Measurements from ENCODE around the gene KIF12.

KIF12 gene

GRCh38 chr9:114134827-114135396 is 35.8 kb upstream of the KIF12 start:
- H3K27me3 ChIP-seq (ENCODE audit: insufficient read depth, low read length), result 0 out of 2 replicates have a peak, but pooled peaks cover 4% of the 10 kb centered on the region

GRCh38 chr9:114132550-114132918 is 33.4 kb upstream of the KIF12 start:
- no peaks in the 10 kb centered on the region for H4K20me1 ChIP-seq (ENCODE audit: insufficient read depth, low read length)
- no peak overlapping the region for H3K27ac ChIP-seq (ENCODE audit: low read depth, low read length, poor library complexity, severe bottlenecking)
- TF ChIP-seq CTCF (IDR thresholded peaks at IDR 0.05; ENCODE audit: low read length) (no peak), EZH2 (IDR thresholded peaks at IDR 0.05; ENCODE audit: borderline replicate concordance, low read length) (no peak)
- H3K9ac ChIP-seq (ENCODE audit: low read length), result no peak overlapping the region
- no peak overlapping the region for H3K4me2 ChIP-seq (ENCODE audit: low read length)
- H3K4me1 ChIP-seq (ENCODE audit: insufficient read depth, low read length, severe bottlenecking), result no peaks in the 10 kb centered on the region
- H3K36me3 ChIP-seq (ENCODE audit: insufficient read depth, low read length), result no peaks in the 10 kb centered on the region
- H3K9me3 ChIP-seq (ENCODE audit: low read length), result no peaks in the 10 kb centered on the region
- H3K4me3 ChIP-seq (ENCODE audit: low read depth, low read length, poor library complexity, severe bottlenecking), result no peak overlapping the region
- no peaks in the 10 kb centered on the region for H3F3A ChIP-seq (ENCODE audit: insufficient read depth, low read length)
- no peak overlapping the region for H2AFZ ChIP-seq (ENCODE audit: low read length)
- H3K9me2 ChIP-seq (ENCODE audit: low read depth, low read length), result no peaks in the 10 kb centered on the region
- no peaks in the 10 kb centered on the region for H3K79me2 ChIP-seq (ENCODE audit: insufficient read depth, low read length)
- H3K27me3 ChIP-seq (ENCODE audit: insufficient read depth, low read length), result 0 out of 2 replicates have a peak, but pooled peaks cover 4% of the 10 kb centered on the region

More at GRCh38 chr9:114134827-114135396, 35.8 kb upstream of the KIF12 start:
- Histone ChIP-seq H3K4me1 (ENCODE audit: insufficient read depth, low read length, severe bottlenecking) (no peaks in the 10 kb centered on the region), H3K36me3 (ENCODE audit: insufficient read depth, low read length) (no peaks in the 10 kb centered on the region), H3F3A (ENCODE audit: insufficient read depth, low read length) (no peaks in the 10 kb centered on the region), H2AFZ (ENCODE audit: low read length) (no peak overlapping the region), H3K27ac (ENCODE audit: low read depth, low read length, poor library complexity, severe bottlenecking) (no peak overlapping the region), H3K9ac (ENCODE audit: low read length) (no peak overlapping the region), H4K20me1 (ENCODE audit: insufficient read depth, low read length) (no peaks in the 10 kb centered on the region), H3K79me2 (ENCODE audit: insufficient read depth, low read length) (no peaks in the 10 kb centered on the region), H3K4me3 (ENCODE audit: low read depth, low read length, poor library complexity, severe bottlenecking) (no peak overlapping the region), H3K4me2 (ENCODE audit: low read length) (no peak overlapping the region), H3K9me3 (ENCODE audit: low read length) (no peaks in the 10 kb centered on the region), H3K9me2 (ENCODE audit: low read depth, low read length) (no peaks in the 10 kb centered on the region)
- TF ChIP-seq CTCF (IDR thresholded peaks at IDR 0.05; ENCODE audit: low read length), result no peak
- no peak for TF ChIP-seq EZH2 (IDR thresholded peaks at IDR 0.05; ENCODE audit: borderline replicate concordance, low read length)

- no peak overlapping the region for H3K27ac ChIP-seq (ENCODE audit: low read depth, low read length, poor library complexity, severe bottlenecking)
- H3K4me1 ChIP-seq (ENCODE audit: insufficient read depth, low read length, severe bottlenecking), result no peaks in the 10 kb centered on the region
- no peaks in the 10 kb centered on the region for H3K9me2 ChIP-seq (ENCODE audit: low read depth, low read length)
- no peaks in the 10 kb centered on the region for H3F3A ChIP-seq (ENCODE audit: insufficient read depth, low read length)
- TF ChIP-seq CTCF (IDR thresholded peaks at IDR 0.05; ENCODE audit: low read length) (no peak), EZH2 (IDR thresholded peaks at IDR 0.05; ENCODE audit: borderline replicate concordance, low read length) (no peak)
- no peak overlapping the region for H3K4me2 ChIP-seq (ENCODE audit: low read length)
- H3K79me2 ChIP-seq (ENCODE audit: insufficient read depth, low read length), result no peaks in the 10 kb centered on the region
- H3K27me3 ChIP-seq (ENCODE audit: insufficient read depth, low read length), result 0 out of 2 replicates have a peak, but pooled peaks cover 4% of the 10 kb centered on the region
- no peaks in the 10 kb centered on the region for H4K20me1 ChIP-seq (ENCODE audit: insufficient read depth, low read length)
- no peak overlapping the region for H3K9ac ChIP-seq (ENCODE audit: low read length)
- no peak overlapping the region for H3K4me3 ChIP-seq (ENCODE audit: low read depth, low read length, poor library complexity, severe bottlenecking)
- no peaks in the 10 kb centered on the region for H3K9me3 ChIP-seq (ENCODE audit: low read length)
- H2AFZ ChIP-seq (ENCODE audit: low read length), result no peak overlapping the region
- no peaks in the 10 kb centered on the region for H3K36me3 ChIP-seq (ENCODE audit: insufficient read depth, low read length)
Observed at GRCh38 chr9:114131808-114132549, 32.9 kb upstream of the KIF12 start.
